RWPE2 (cell line): ENCODE measurements around the gene SFN.
"Not testable (repeated sequence)": the region's sequence is repeated elsewhere in the genome, so short reads cannot be mapped to it uniquely, and the experiment has no call there.

Source experiments
- ATAC-seq: fragments of 200-7000 bp; cut with Tn5 transposase; 3 replicates; pipeline ENCODE4 v1.9.1; 2021; ENCODE audit warnings: low read depth
- DNase-seq: peaks from one replicate; pipeline ENCODE4 v3.0.0-alpha.2; 2020; ENCODE audit warnings: low spot score
- H3K27ac ChIP-seq: fragments of 450-650 bp; 2 replicates; pipeline ENCODE4 v1.5.1; 2017; ENCODE audit warnings: mild to moderate bottlenecking; ENCODE audit not compliant: poor library complexity, severe bottlenecking
- H3K27me3 ChIP-seq: fragments of 250-450 bp; sonication (Bioruptor Pico); 2 replicates; pipeline ENCODE4 v1.5.1; 2021; ENCODE audit warnings: mild to moderate bottlenecking, moderate library complexity; ENCODE audit not compliant: insufficient read depth, poor library complexity, severe bottlenecking
- H3K36me3 ChIP-seq: fragments of 250-450 bp; sonication (Bioruptor Pico); 2 replicates; pipeline ENCODE4 v1.5.1; 2020; ENCODE audit warnings: low read depth, mild to moderate bottlenecking, moderate library complexity
- H3K4me1 ChIP-seq: fragments of 250-450 bp; sonication (Bioruptor Pico); 2 replicates; pipeline ENCODE4 v1.5.1; 2021; ENCODE audit warnings: mild to moderate bottlenecking, moderate library complexity; ENCODE audit not compliant: insufficient read depth, poor library complexity, severe bottlenecking
- H3K4me3 ChIP-seq: fragments of 250-450 bp; sonication (Bioruptor Pico); 2 replicates; pipeline ENCODE4 v1.5.1; 2021; ENCODE audit warnings: mild to moderate bottlenecking, moderate library complexity; ENCODE audit not compliant: severe bottlenecking
- H3K9me3 ChIP-seq: fragments of 250-450 bp; sonication (Bioruptor Pico); 2 replicates; pipeline ENCODE4 v1.5.1; 2021; ENCODE audit warnings: mild to moderate bottlenecking, moderate library complexity; ENCODE audit not compliant: severe bottlenecking
- CTCF ChIP-seq: fragments of 450-650 bp; IDR thresholded peaks from one replicate; pipeline ENCODE4 v1.5.1; 2017; ENCODE audit warnings: mild to moderate bottlenecking, moderate library complexity; ENCODE audit not compliant: poor library complexity, severe bottlenecking

SFN gene

GRCh38 chr1:26838474-26839338, 24.2 kb upstream of the SFN start:
- Histone ChIP-seq H3K9me3 (no peaks in the 10 kb centered on the region), H3K27me3 (no peaks in the 10 kb centered on the region), H3K27ac (no peak overlapping the region), H3K4me1 (no peaks in the 10 kb centered on the region), H3K36me3 (peaks cover 39% of the 10 kb centered on the region), H3K4me3 (no peak overlapping the region)
- no peak for TF ChIP-seq CTCF
- ATAC-seq (no peak), DNase-seq (no peak)

GRCh38 chr1:26839339-26839722, 23.6 kb upstream of the SFN start:
- DNase-seq (no peak), ATAC-seq (no peak)
- H3K4me1 ChIP-seq: no peaks in the 10 kb centered on the region
- no peak overlapping the region for H3K27ac ChIP-seq
- no peak for TF ChIP-seq CTCF
- H3K27me3 ChIP-seq: no peaks in the 10 kb centered on the region
- no peaks in the 10 kb centered on the region for H3K9me3 ChIP-seq
- H3K4me3 ChIP-seq: no peak overlapping the region
- H3K36me3 ChIP-seq: peaks cover 45% of the 10 kb centered on the region

DNA sequence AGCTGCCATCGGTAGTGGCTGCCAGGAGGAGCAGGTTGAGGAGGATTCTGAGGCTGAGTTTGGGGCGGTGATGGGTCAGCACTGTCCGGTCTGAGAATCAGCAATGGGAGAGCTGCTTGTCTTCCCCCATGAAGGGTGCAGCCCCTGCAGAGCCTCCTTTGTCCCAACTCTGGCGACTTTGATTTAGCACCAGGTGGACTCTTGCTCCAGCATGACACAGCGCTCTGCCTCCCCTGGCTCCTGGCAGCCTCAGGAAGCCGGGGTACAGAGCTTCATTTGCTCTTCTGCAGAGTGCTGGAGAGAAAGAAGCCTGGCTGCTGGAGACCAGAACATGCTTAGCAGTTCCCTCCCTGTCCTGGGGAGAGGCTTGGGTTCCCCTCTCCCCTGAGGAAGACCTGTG, 23.2 kb upstream of the SFN start:
- no peak for ATAC-seq
- H3K27ac ChIP-seq: no peak overlapping the region

DNA sequence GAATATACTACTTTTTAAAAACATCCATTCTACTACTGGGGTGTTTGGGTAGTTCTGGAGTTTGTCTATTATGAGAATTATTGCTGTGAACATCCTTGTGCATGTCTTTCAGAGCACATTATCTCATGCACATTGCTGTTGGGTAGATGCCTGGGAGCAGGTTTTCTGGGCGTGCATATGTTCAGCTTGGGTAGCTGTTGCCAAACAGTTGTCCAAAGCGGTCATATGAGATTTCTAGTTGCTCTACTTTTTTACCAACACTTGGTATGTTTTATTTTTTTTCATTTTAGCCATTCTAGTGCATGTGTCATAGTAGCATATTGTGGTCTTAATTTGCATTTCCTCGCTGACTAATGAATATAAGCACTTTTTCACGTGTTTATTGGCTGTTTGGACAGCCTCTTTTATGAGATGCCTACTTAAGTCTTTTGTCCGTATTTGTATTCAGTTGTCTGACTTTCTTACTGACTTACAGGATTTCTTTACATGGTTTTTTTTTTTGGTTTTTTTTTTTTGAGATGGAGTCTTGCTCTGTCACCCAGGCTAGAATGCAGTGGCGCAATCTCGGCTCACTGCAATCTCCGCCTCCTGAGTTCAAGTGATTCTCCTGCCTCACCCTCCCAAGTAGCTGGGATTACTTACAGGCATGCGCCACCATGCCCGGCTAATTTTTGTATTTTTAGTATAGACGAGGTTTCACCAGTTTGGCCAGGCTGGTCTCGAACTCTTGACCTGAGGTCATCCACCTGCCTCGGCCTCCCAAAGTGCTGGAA, 18.3 kb upstream of the SFN start:
- H3K27ac ChIP-seq: no peak overlapping the region
- no peak for ATAC-seq
- DNase-seq: no peak
- no peak for TF ChIP-seq CTCF
- H3K36me3 ChIP-seq: peaks cover 44% of the 10 kb centered on the region
- no peaks in the 10 kb centered on the region for H3K27me3 ChIP-seq
- no peak overlapping the region for H3K4me3 ChIP-seq
- H3K9me3 ChIP-seq: no peaks in the 10 kb centered on the region
- H3K4me1 ChIP-seq: peaks cover 16% of the 10 kb centered on the region

More for the DNA sequence above, 23.2 kb upstream of the SFN start:
- Histone ChIP-seq H3K9me3 (no peaks in the 10 kb centered on the region), H3K27me3 (no peaks in the 10 kb centered on the region), H3K36me3 (peaks cover 46% of the 10 kb centered on the region), H3K4me3 (no peak overlapping the region), H3K4me1 (no peaks in the 10 kb centered on the region)
- DNase-seq: no peak
- TF ChIP-seq CTCF: no peak

GRCh38 chr1:26847826-26848225, 15.1 kb upstream of the SFN start:
- H3K4me3 ChIP-seq, DNase-seq, ATAC-seq, H3K9me3 ChIP-seq, H3K27me3 ChIP-seq: not testable (repeated sequence)
- H3K36me3 ChIP-seq: peaks cover 55% of the 10 kb centered on the region
- H3K4me1 ChIP-seq: peaks cover 18% of the 10 kb centered on the region
- H3K27ac ChIP-seq: peak overlapping the region; percentile 88
